ENCODE results near the gene PLEKHG2.
A peak's percentile ranks its signal among the peaks of the same experiment; 100 is the strongest.

PLEKHG2 gene

GRCh38 chr19:39463403-39463802, 50.9 kb downstream of the PLEKHG2 start:
- DNase-seq, result no peak

GRCh38 chr19:39465956-39466747, 53.7 kb downstream of the PLEKHG2 start:
- no peak for DNase-seq

GRCh38 chr19:39467941-39468340, 55.5 kb downstream of the PLEKHG2 start:
- no peak for DNase-seq

- DNase-seq, result no peak
These were observed 56.6 kb downstream of the PLEKHG2 start for GRCh38 chr19:39469036-39469435.

- no peak for DNase-seq
These were observed 57.1 kb downstream of the PLEKHG2 start for GRCh38 chr19:39469567-39469966.

- DNase-seq, result no peak
These were observed 58.4 kb downstream of the PLEKHG2 start for GRCh38 chr19:39470724-39471339.

- no peak for DNase-seq
These were observed 59.5 kb downstream of the PLEKHG2 start for GRCh38 chr19:39471756-39472536.

- DNase-seq, result no peak
These were observed 60.4 kb downstream of the PLEKHG2 start for GRCh38 chr19:39472746-39473442.

- DNase-seq, result no peak
These were observed 61.0 kb downstream of the PLEKHG2 start for GRCh38 chr19:39473443-39473960.

- peak; percentile 27 for DNase-seq
These were observed 61.7 kb downstream of the PLEKHG2 start for GRCh38 chr19:39474139-39474620.

- DNase-seq, result no peak
These were observed 63.3 kb downstream of the PLEKHG2 start for GRCh38 chr19:39475748-39476147.

Data from NK-92 treated with Interleukin-12 subunit alpha and Interleukin-12 subunit beta, amount 100 ng/mL, for 24 hours (cell line).